Endothelial cell of umbilical vein (primary cell): ENCODE results near the gene NR3C2. TPM values are rescaled to one million over a fixed set of nuclear protein-coding genes. Genes with fewer than 3 reads are reported as not detected.

Experiments
- BruUV-seq: library from RNA; stranded (reverse); fragments of 400-500 nt; replicated peaks from 2 replicates; lab custom pipeline; 2021; lab: Mats Ljungman, UMichigan
- CTCF ChIA-PET: fragments of 300-600, 350-600 bp; sonication (Branson Sonifier 250); formaldehyde crosslinking; loops from one replicate; lab custom pipeline; 2021; ENCODE audit warnings: antibody characterized with exemption, inconsistent platforms; lab: Charles Lee
- POLR2A ChIA-PET: fragments of 300-600, 350-600 bp; sonication (Branson Sonifier 250); formaldehyde crosslinking; loops from one replicate; lab custom pipeline; 2021; ENCODE audit warnings: antibody characterized with exemption, inconsistent platforms; lab: Charles Lee
- DNase-seq: peaks from one replicate; pipeline ENCODE4 v3.0.0-alpha.2; 2011; ENCODE audit warnings: low read depth, low spot score
- FAIRE-seq: peaks from 2 replicates; lab custom pipeline; 2011; peaks lifted over from hg19 to GRCh38; lab: Jason Lieb, UNC
- H2AFZ ChIP-seq: 2 replicates; pipeline ENCODE4 v1.6.0; 2012; ENCODE audit warnings: low read depth, low read length, control low read depth, inconsistent platforms
- H3K27ac ChIP-seq: 2 replicates; pipeline ENCODE4 v1.5.1; 2011; ENCODE audit warnings: low read depth, mild to moderate bottlenecking, control low read depth, low read length, moderate library complexity; ENCODE audit not compliant: insufficient read depth
- H3K27me3 ChIP-seq, 2 experiments: 2 replicates each; pipeline versions ENCODE4 v1.6.0 to v1.6.1; 2011; ENCODE audit warnings: low read length in 2 of 2, mixed read lengths in 1 of 2; ENCODE audit not compliant: control insufficient read depth in 2 of 2, insufficient read depth in 2 of 2
- H3K36me3 ChIP-seq, 2 experiments: 2 replicates in 1 of 2; 3 replicates in 1 of 2; pipeline ENCODE4 v1.5.1; 2011; ENCODE audit warnings: low read length in 2 of 2, mild to moderate bottlenecking in 1 of 2, moderate library complexity in 1 of 2; ENCODE audit not compliant: control insufficient read depth in 2 of 2, insufficient read depth in 2 of 2; ENCODE audit errors: extremely low read depth in 1 of 2
- H3K4me1 ChIP-seq: 3 replicates; pipeline ENCODE4 v1.5.1; 2011; ENCODE audit warnings: mild to moderate bottlenecking, low read length; ENCODE audit not compliant: control insufficient read depth, insufficient read depth; ENCODE audit errors: extremely low read depth
- H3K4me2 ChIP-seq: 2 replicates; pipeline ENCODE4 v1.6.1; 2011; ENCODE audit warnings: low read length, control low read depth, mixed read lengths; ENCODE audit not compliant: insufficient read depth
- H3K4me3 ChIP-seq, 3 experiments: fragments of 200-600 bp in 1 of 3; sonication (generic), shearing (Covaris generic) in 1 of 3; replicated peaks in 1 of 3; 2 replicates each; pipeline ENCODE4 v1.5.1; 2011 to 2016; ENCODE audit warnings: control low read depth in 3 of 3, low read length in 3 of 3, mild to moderate bottlenecking in 2 of 3, inconsistent platforms in 1 of 3, low read depth in 1 of 3, moderate library complexity in 1 of 3; ENCODE audit not compliant: insufficient read depth in 1 of 3
- H3K79me2 ChIP-seq: 2 replicates; pipeline ENCODE4 v1.6.0; 2012; ENCODE audit warnings: low read length, inconsistent platforms; ENCODE audit not compliant: control insufficient read depth, insufficient read depth
- H3K9ac ChIP-seq: replicated peaks from 2 replicates; pipeline ENCODE3; 2011; ENCODE audit warnings: low read length, control low read depth; ENCODE audit not compliant: insufficient read depth; ENCODE audit errors: extremely low read depth
- H3K9me1 ChIP-seq: replicated peaks from 3 replicates; pipeline ENCODE4 v1.6.0; 2011; ENCODE audit warnings: mild to moderate bottlenecking, low read length; ENCODE audit not compliant: control insufficient read depth, insufficient read depth; ENCODE audit errors: extremely low read depth
- H3K9me3 ChIP-seq: replicated peaks from 2 replicates; pipeline ENCODE4 v1.5.1; 2012; ENCODE audit warnings: low read length, inconsistent platforms; ENCODE audit not compliant: control insufficient read depth, insufficient read depth
- H4K20me1 ChIP-seq: replicated peaks from 2 replicates; pipeline ENCODE3; 2011; ENCODE audit warnings: mild to moderate bottlenecking, low read length; ENCODE audit not compliant: control insufficient read depth, insufficient read depth; ENCODE audit errors: extremely low read depth
- EZH2 ChIP-seq: IDR thresholded peaks from 2 replicates; pipeline ENCODE4 v1.6.1; 2012; ENCODE audit warnings: borderline replicate concordance, low read depth, mild to moderate bottlenecking, moderate library complexity, low read length, inconsistent platforms; ENCODE audit not compliant: severe bottlenecking
- FOS ChIP-seq: IDR thresholded peaks from 2 replicates; pipeline ENCODE4 v1.6.1; 2011; ENCODE audit warnings: mild to moderate bottlenecking, low read length, moderate library complexity, borderline replicate concordance; ENCODE audit not compliant: insufficient read depth
- GATA2 ChIP-seq: IDR thresholded peaks from 2 replicates; pipeline ENCODE4 v1.7.0; 2011; ENCODE audit warnings: low read depth, mild to moderate bottlenecking, moderate library complexity, mixed read lengths, low read length; ENCODE audit not compliant: insufficient read length, insufficient read depth
- JUN ChIP-seq: IDR thresholded peaks from 2 replicates; pipeline ENCODE4 v1.6.1; 2011; ENCODE audit warnings: borderline replicate concordance, low read depth; ENCODE audit not compliant: insufficient read length, insufficient read depth
- MYC ChIP-seq: IDR thresholded peaks from one replicate; pipeline ENCODE4 v1.6.1; 2011; ENCODE audit warnings: mild to moderate bottlenecking, low read depth, low read length
- POLR2A ChIP-seq: IDR thresholded peaks from 2 replicates; pipeline ENCODE4 v1.6.1; 2012; ENCODE audit warnings: low read depth, mild to moderate bottlenecking, control low read depth, low read length
- POLR2AphosphoS5 ChIP-seq: IDR thresholded peaks from 2 replicates; pipeline ENCODE4 v1.6.1; 2012; ENCODE audit warnings: low read depth, mild to moderate bottlenecking, control low read depth, low read length, moderate library complexity; ENCODE audit not compliant: insufficient read depth
- dilution Hi-C: fragments of 300-500 bp; cut with MboI; formaldehyde crosslinking; loops from one replicate; pipeline ENCODE4 v1.15.0; 2019; ENCODE audit warnings: low sequenced_read_pairs; ENCODE audit not compliant: extremely low pct_ligation_motif_present
- intact Hi-C: fragments of 100-400 bp; cut with micrococcal nuclease; formaldehyde crosslinking; loops from one replicate; pipeline ENCODE4 v1.10.0; 2022
- polyA plus RNA-seq, 4 experiments: library from polyadenylated mRNA; depleted of rRNA in 3 of 4; stranded (reverse) in 3 of 4; unstranded in 1 of 4; fragments of >200 nt; gene quantifications; 2 replicates each; pipeline versions ENCODE4 v1.2.1 to v1.2.3, GENCODE V29; 2011 to 2012; ENCODE audit warnings: missing spikeins in 1 of 4
- total RNA-seq: library from RNA; stranded (reverse); gene quantifications from 2 replicates; pipeline ENCODE4 v1.2.3, GENCODE V29; 2021
- TF ChIP-seq, protein P1 (sequence below): IDR thresholded peaks from 2 replicates; pipeline ENCODE4 v1.6.1; 2011; ENCODE audit not compliant: insufficient read depth, insufficient read length
- TF ChIP-seq, protein P2 (sequence below), 2 donors: IDR thresholded peaks; 1 replicate in 1 of 2; 2 replicates in 1 of 2; pipeline ENCODE4 v1.5.1; 2011; ENCODE audit warnings: low read length in 2 of 2, mild to moderate bottlenecking in 2 of 2, moderate library complexity in 2 of 2, control low read depth in 1 of 2, inconsistent platforms in 1 of 2, low read depth in 1 of 2; ENCODE audit not compliant: insufficient read depth in 1 of 2; ENCODE audit errors: extremely low read depth in 1 of 2

The NR3C2 gene
- total and polyA plus RNA-seq, 2 donors (not counting 3 experiments of a cell fraction or from before 2014, with no cell fraction given): 4.8 to 16.4 TPM

DNA sequence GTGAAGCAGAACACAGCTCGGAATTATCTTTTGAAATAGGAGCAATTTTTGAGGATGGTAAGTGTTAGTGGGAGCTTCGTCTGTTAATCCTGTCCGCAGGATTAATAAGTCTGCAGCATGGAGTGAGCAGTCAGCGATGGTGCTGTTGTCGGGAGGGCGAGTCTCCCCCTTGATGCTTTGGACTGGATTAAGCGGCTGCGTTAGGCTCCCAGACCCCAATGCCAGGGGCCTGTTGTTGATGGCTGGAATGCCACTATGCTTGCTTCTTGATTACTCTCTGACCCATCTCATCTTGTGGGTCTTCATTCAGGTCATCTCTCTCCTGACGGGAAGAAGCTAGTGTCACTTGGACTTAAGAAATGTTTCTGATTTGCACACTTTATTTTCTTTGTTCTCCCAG is 377.8 kb downstream of the NR3C2 start:
- no peaks in the 10 kb centered on the region for H3K27me3 ChIP-seq
- TF ChIP-seq FOS (no peak), POLR2AphosphoS5 (no peak), MYC (no peak), JUN (no peak), EZH2 (no peak), GATA2 (no peak), POLR2A (no peak)
- TF ChIP-seq, protein P1, sequence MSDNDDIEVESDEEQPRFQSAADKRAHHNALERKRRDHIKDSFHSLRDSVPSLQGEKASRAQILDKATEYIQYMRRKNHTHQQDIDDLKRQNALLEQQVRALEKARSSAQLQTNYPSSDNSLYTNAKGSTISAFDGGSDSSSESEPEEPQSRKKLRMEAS: no peak
- TF ChIP-seq, protein P2, sequence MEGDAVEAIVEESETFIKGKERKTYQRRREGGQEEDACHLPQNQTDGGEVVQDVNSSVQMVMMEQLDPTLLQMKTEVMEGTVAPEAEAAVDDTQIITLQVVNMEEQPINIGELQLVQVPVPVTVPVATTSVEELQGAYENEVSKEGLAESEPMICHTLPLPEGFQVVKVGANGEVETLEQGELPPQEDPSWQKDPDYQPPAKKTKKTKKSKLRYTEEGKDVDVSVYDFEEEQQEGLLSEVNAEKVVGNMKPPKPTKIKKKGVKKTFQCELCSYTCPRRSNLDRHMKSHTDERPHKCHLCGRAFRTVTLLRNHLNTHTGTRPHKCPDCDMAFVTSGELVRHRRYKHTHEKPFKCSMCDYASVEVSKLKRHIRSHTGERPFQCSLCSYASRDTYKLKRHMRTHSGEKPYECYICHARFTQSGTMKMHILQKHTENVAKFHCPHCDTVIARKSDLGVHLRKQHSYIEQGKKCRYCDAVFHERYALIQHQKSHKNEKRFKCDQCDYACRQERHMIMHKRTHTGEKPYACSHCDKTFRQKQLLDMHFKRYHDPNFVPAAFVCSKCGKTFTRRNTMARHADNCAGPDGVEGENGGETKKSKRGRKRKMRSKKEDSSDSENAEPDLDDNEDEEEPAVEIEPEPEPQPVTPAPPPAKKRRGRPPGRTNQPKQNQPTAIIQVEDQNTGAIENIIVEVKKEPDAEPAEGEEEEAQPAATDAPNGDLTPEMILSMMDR (IDR thresholded peaks at IDR 0.05; ENCODE audit: extremely low read depth in 1 of 2, insufficient read depth in 1 of 2, low read depth in 1 of 2, low read length in 2 of 2): no peak
- no TSS peak for BruUV-seq
- DNase-seq (no peak), FAIRE-seq (no peak)
- H3K4me1 ChIP-seq: no peaks in the 10 kb centered on the region
- dilution Hi-C loops (no loop called here), intact Hi-C loops (no loop called here)
- no peaks in the 10 kb centered on the region for H4K20me1 ChIP-seq
- peaks cover 2 to 3% of the 10 kb centered on the region in 2 experiments for H3K36me3 ChIP-seq
- H3K9ac ChIP-seq: no peak overlapping the region
- no peak overlapping the region for H3K4me3 ChIP-seq
- CTCF ChIA-PET: no interaction called here
- no peak overlapping the region for H3K27ac ChIP-seq
- H3K9me1 ChIP-seq: no peaks in the 10 kb centered on the region
- POLR2A ChIA-PET: no interaction called here
- no peaks in the 10 kb centered on the region for H3K79me2 ChIP-seq
- no peaks in the 10 kb centered on the region for H3K9me3 ChIP-seq
- H2AFZ ChIP-seq: no peak overlapping the region
- no peak overlapping the region for H3K4me2 ChIP-seq
